Progenitor cell of endocrine pancreas (in vitro differentiated cells): Measurements from ENCODE around the gene SLC28A1. TPM values are rescaled to one million over a fixed set of nuclear protein-coding genes. Genes with fewer than 3 reads are reported as not detected.

Experiments
- total RNA-seq: library from RNA; stranded (reverse); gene quantifications from 2 replicates; pipeline ENCODE4 v1.2.1, GENCODE V29; 2021

Gene SLC28A1
- total RNA-seq, 1 donor from 2014 or later = not detected

Other genes with a start within 250 kb of the SLC28A1 start
- 65.7 and 69.8 TPM in 2 replicates for gene WDR73, start 230.4 kb upstream of the SLC28A1 start, total RNA-seq
- gene NMB, start 226.5 kb upstream of the SLC28A1 start, total RNA-seq = 4.9 and 6.1 TPM in 2 replicates
- 189 and 200 TPM in 2 replicates for gene SEC11A, start 168.5 kb upstream of the SLC28A1 start, total RNA-seq
- 40.0 and 40.5 TPM in 2 replicates for gene ZNF592, start 136.1 kb upstream of the SLC28A1 start, total RNA-seq
- 122 TPM in 2 replicates for gene ALPK3, start 67.3 kb upstream of the SLC28A1 start, total RNA-seq
- 24.5 and 28.8 TPM in 2 replicates for gene PDE8A, start 97.2 kb downstream of the SLC28A1 start, total RNA-seq